H1 (cell line): ENCODE data around the gene BPIFB2. TPM values are rescaled to one million over a fixed set of nuclear protein-coding genes. Genes with fewer than 3 reads are reported as not detected.

Experiments
- CTCF ChIA-PET: fragments of 300-600 bp; sonication (Branson Sonifier 250); formaldehyde crosslinking; loops from one replicate; lab custom pipeline; 2021; ENCODE audit not compliant: partially characterized antibody; lab: Charles Lee
- POLR2A ChIA-PET: fragments of 300-600 bp; sonication (Branson Sonifier 250); formaldehyde crosslinking; loops from one replicate; lab custom pipeline; 2021; ENCODE audit warnings: inconsistent platforms; ENCODE audit not compliant: partially characterized antibody; lab: Charles Lee
- DNase-seq, 2 experiments: peaks; one replicate each; pipeline versions ENCODE4 v3.0.0 to v3.0.0-alpha.2; 2010 to 2022; ENCODE audit warnings: low spot score in 2 of 2, low read depth in 1 of 2, mixed read lengths in 1 of 2
- FAIRE-seq: peaks from 2 replicates; lab custom pipeline; 2011; peaks lifted over from hg19 to GRCh38; lab: Jason Lieb, UNC
- H2AFZ ChIP-seq: 2 replicates; pipeline ENCODE4 v1.8.1; 2012; ENCODE audit warnings: low read length, inconsistent platforms
- H2AK5ac ChIP-seq: 2 replicates; pipeline ENCODE4 v1.6.1; 2013; ENCODE audit warnings: low read depth, low read length
- H2BK120ac ChIP-seq: replicated peaks from 2 replicates; pipeline ENCODE3; 2013; ENCODE audit warnings: low read depth, low read length, inconsistent platforms
- H2BK12ac ChIP-seq: 2 replicates; pipeline ENCODE4 v1.6.1; 2013; ENCODE audit warnings: low read depth, low read length
- H2BK15ac ChIP-seq: 2 replicates; pipeline ENCODE4 v1.6.1; 2013; ENCODE audit warnings: low read length
- H2BK20ac ChIP-seq: 2 replicates; pipeline ENCODE4 v1.6.1; 2013; ENCODE audit warnings: low read length
- H2BK5ac ChIP-seq: 2 replicates; pipeline ENCODE4 v1.6.1; 2013; ENCODE audit warnings: low read depth, low read length
- H3K14ac ChIP-seq: 2 replicates; pipeline ENCODE4 v1.6.1; 2013; ENCODE audit warnings: inconsistent platforms; ENCODE audit not compliant: insufficient read length
- H3K18ac ChIP-seq: 2 replicates; pipeline ENCODE4 v1.6.1; 2013; ENCODE audit warnings: low read length; ENCODE audit errors: extremely low read depth
- H3K23ac ChIP-seq: 2 replicates; pipeline ENCODE4 v1.6.1; 2013; ENCODE audit warnings: inconsistent platforms; ENCODE audit not compliant: insufficient read length
- H3K23me2 ChIP-seq: 2 replicates; pipeline ENCODE4 v1.6.1; 2013; ENCODE audit warnings: low read depth, low read length
- H3K27ac ChIP-seq: 2 replicates; pipeline ENCODE4 v1.6.1; 2011; ENCODE audit warnings: low read depth, low read length, inconsistent platforms
- H3K27me3 ChIP-seq, 4 experiments: replicated peaks in 1 of 4; 1 replicate in 1 of 4; 2 replicates in 3 of 4; pipeline versions ENCODE4 v1.6.1 to v1.8.1; 2011 to 2013; ENCODE audit warnings: low read length in 3 of 4, mild to moderate bottlenecking in 3 of 4, inconsistent platforms in 2 of 4, mixed read lengths in 2 of 4, moderate library complexity in 1 of 4; ENCODE audit not compliant: control insufficient read depth in 3 of 4, insufficient read depth in 3 of 4; ENCODE audit errors: extremely low read depth in 1 of 4
- H3K36me3 ChIP-seq, 4 experiments: 2 replicates each; pipeline versions ENCODE4 v1.6.1 to v1.8.1; 2011 to 2013; ENCODE audit warnings: mild to moderate bottlenecking in 4 of 4, low read length in 3 of 4, moderate library complexity in 2 of 4, control low read depth in 1 of 4, inconsistent platforms in 1 of 4; ENCODE audit not compliant: insufficient read depth in 4 of 4, control insufficient read depth in 2 of 4
- H3K4ac ChIP-seq: replicated peaks from 2 replicates; pipeline ENCODE3; 2013; ENCODE audit warnings: low read length, low read depth, mixed read lengths, inconsistent platforms; ENCODE audit not compliant: insufficient read length
- H3K4me1 ChIP-seq, 4 experiments: replicated peaks in 1 of 4; 1 replicate in 1 of 4; 2 replicates in 3 of 4; pipeline versions ENCODE4 v1.6.1 to v1.8.1; 2011 to 2013; ENCODE audit warnings: low read length in 3 of 4, inconsistent platforms in 2 of 4, mixed read lengths in 1 of 4; ENCODE audit not compliant: insufficient read depth in 4 of 4, control insufficient read depth in 3 of 4
- H3K4me2 ChIP-seq, 2 experiments: 2 replicates each; pipeline versions ENCODE4 v1.6.1 to v1.8.1; 2011 to 2013; ENCODE audit warnings: low read depth in 2 of 2, low read length in 2 of 2, control low read depth in 1 of 2, inconsistent platforms in 1 of 2, mild to moderate bottlenecking in 1 of 2; ENCODE audit not compliant: insufficient read depth in 1 of 2
- H3K4me3 ChIP-seq, 4 experiments: fragments of 200-600, 300-600 bp in 1 of 4; sonication (generic), shearing (Covaris generic), sonication (Bioruptor Twin) in 1 of 4; 2 replicates each; pipeline versions ENCODE4 v1.5.1 to v1.8.1; 2011 to 2016; ENCODE audit warnings: low read length in 4 of 4, low read depth in 3 of 4, control low read depth in 2 of 4, inconsistent platforms in 2 of 4, mild to moderate bottlenecking in 2 of 4, mixed read lengths in 1 of 4, moderate library complexity in 1 of 4; ENCODE audit not compliant: insufficient read depth in 2 of 4; ENCODE audit errors: extremely low read depth in 1 of 4
- H3K56ac ChIP-seq: replicated peaks from 2 replicates; pipeline ENCODE3; 2013; ENCODE audit warnings: low read depth, mild to moderate bottlenecking, mixed read lengths, low read length, inconsistent platforms; ENCODE audit not compliant: insufficient read length
- H3K79me1 ChIP-seq: 2 replicates; pipeline ENCODE4 v1.6.1; 2013; ENCODE audit warnings: low read depth, low read length, control low read depth
- H3K79me2 ChIP-seq, 2 experiments: 2 replicates each; pipeline versions ENCODE4 v1.6.1 to v1.8.1; 2012 to 2013; ENCODE audit warnings: low read length in 2 of 2, mild to moderate bottlenecking in 2 of 2, inconsistent platforms in 1 of 2; ENCODE audit not compliant: insufficient read depth in 2 of 2, control insufficient read depth in 1 of 2
- H3K9ac ChIP-seq, 4 experiments: replicated peaks in 1 of 4; 1 replicate in 1 of 4; 2 replicates in 3 of 4; pipeline versions ENCODE4 v1.6.1 to v1.8.1; 2011 to 2013; ENCODE audit warnings: low read depth in 3 of 4, low read length in 3 of 4, control low read depth in 2 of 4, mild to moderate bottlenecking in 2 of 4, moderate library complexity in 2 of 4, inconsistent platforms in 1 of 4; ENCODE audit errors: extremely low read depth in 1 of 4
- H3K9me3 ChIP-seq, 2 experiments: 2 replicates each; pipeline versions ENCODE4 v1.6.1 to v1.8.1; 2012 to 2013; ENCODE audit warnings: mild to moderate bottlenecking in 2 of 2, moderate library complexity in 2 of 2, control low read depth in 1 of 2, inconsistent platforms in 1 of 2, low read depth in 1 of 2, low read length in 1 of 2, mixed read lengths in 1 of 2; ENCODE audit not compliant: insufficient read depth in 2 of 2
- H4K20me1 ChIP-seq, 2 experiments: replicated peaks in 1 of 2; 2 replicates each; pipeline versions ENCODE3 to v1.8.1; 2011 to 2013; ENCODE audit warnings: inconsistent platforms in 2 of 2, low read length in 2 of 2, mild to moderate bottlenecking in 1 of 2; ENCODE audit not compliant: insufficient read depth in 2 of 2, control insufficient read depth in 1 of 2
- H4K5ac ChIP-seq: 2 replicates; pipeline ENCODE4 v1.6.1; 2013; ENCODE audit warnings: low read length, low read depth, mixed read lengths, inconsistent platforms; ENCODE audit not compliant: insufficient read length
- H4K8ac ChIP-seq: 2 replicates; pipeline ENCODE4 v1.8.0; 2013; ENCODE audit warnings: mild to moderate bottlenecking, moderate library complexity, low read length, inconsistent platforms; ENCODE audit not compliant: insufficient read depth; ENCODE audit errors: extremely low read depth
- H4K91ac ChIP-seq: replicated peaks from 2 replicates; pipeline ENCODE3; 2013; ENCODE audit warnings: low read length, mixed read lengths, inconsistent platforms; ENCODE audit not compliant: insufficient read length
- ASH2L ChIP-seq: fragments of 200-600, 300-600 bp; sonication (generic); IDR thresholded peaks from one replicate; pipeline ENCODE4 v1.7.1; 2017; ENCODE audit warnings: low read length
- BACH1 ChIP-seq: IDR thresholded peaks from 2 replicates; pipeline ENCODE4 v1.6.1; 2012; ENCODE audit warnings: low read length, improper control_type of control experiment
- CHD2 ChIP-seq: IDR thresholded peaks from 2 replicates; pipeline ENCODE4 v1.6.1; 2012; ENCODE audit warnings: low read length, improper control_type of control experiment
- JUN ChIP-seq: IDR thresholded peaks from 2 replicates; pipeline ENCODE4 v1.6.1; 2011; ENCODE audit warnings: low read depth, mild to moderate bottlenecking, improper control_type of control experiment, low read length
- KDM4A ChIP-seq: IDR thresholded peaks from one replicate; pipeline ENCODE4 v1.7.1; 2012; ENCODE audit warnings: low read depth, mild to moderate bottlenecking, moderate library complexity, low read length, inconsistent platforms; ENCODE audit not compliant: severe bottlenecking
- KDM5A ChIP-seq: fragments of 200-600 bp; IDR thresholded peaks from 2 replicates; pipeline ENCODE4 v1.7.1; 2012; ENCODE audit warnings: mild to moderate bottlenecking, low read length, inconsistent platforms, mixed read lengths
- PHF8 ChIP-seq: fragments of 200-600 bp; sonication (generic); conservative IDR thresholded peaks from 2 replicates; pipeline ENCODE4 v1.7.1; 2012; ENCODE audit warnings: low read depth, mild to moderate bottlenecking, inconsistent platforms, low read length, moderate library complexity
- RFX5 ChIP-seq: IDR thresholded peaks from 2 replicates; pipeline ENCODE4 v1.6.1; 2011; ENCODE audit warnings: low read depth, low read length, improper control_type of control experiment, borderline replicate concordance
- SRF ChIP-seq: IDR thresholded peaks from 2 replicates; pipeline ENCODE4 v1.6.1; 2011; ENCODE audit warnings: mild to moderate bottlenecking, low read depth, low read length, moderate library complexity
- SUZ12 ChIP-seq: fragments of 200-600 bp; sonication (generic); IDR thresholded peaks from 2 replicates; pipeline ENCODE4 v1.6.1; 2012; ENCODE audit warnings: mild to moderate bottlenecking, inconsistent platforms, low read length, moderate library complexity, mixed read lengths
- TBP ChIP-seq: IDR thresholded peaks from 2 replicates; pipeline ENCODE4 v1.6.1; 2011; ENCODE audit warnings: low read depth, low read length, improper control_type of control experiment
- WGBS, 2 experiments: shearing (Covaris generic) in 1 of 2; methylation state at CpG; one replicate each; pipeline versions ENCODE4 v1.1.6 to v1.1.7; 2013 to 2015; ENCODE audit warnings: low lambda C conversion rate in 2 of 2, mixed read lengths in 2 of 2, inconsistent platforms in 1 of 2, low coverage in 1 of 2, missing lambda C conversion rate in 1 of 2; ENCODE audit not compliant: insufficient replicate concordance in 2 of 2, insufficient coverage in 1 of 2, insufficient read length in 1 of 2; ENCODE audit errors: extremely low coverage in 1 of 2, missing lambda C conversion rate in 1 of 2; 5-methylcytosine and 5-hydroxymethylcytosine counted together
- polyA plus RNA-seq, 7 experiments: library from polyadenylated mRNA; depleted of rRNA in 3 of 7; stranded (reverse) in 5 of 7; unstranded in 2 of 7; fragments of >200 nt in 5 of 7; fragments of 200-250 nt in 2 of 7; gene quantifications; 1 replicate in 5 of 7; 2 replicates in 1 of 7; 4 replicates in 1 of 7; pipeline versions ENCODE4 v1.2.1 to v1.2.3, GENCODE V29; 2011 to 2013; ENCODE audit warnings: missing spikeins in 2 of 7, mixed read lengths in 2 of 7
- total RNA-seq: library from RNA; stranded (reverse); fragmentation: NEBNext Ultra II Directional; extraction: Animal tissue kit (Norgen Biotek cat#: 25700); gene quantifications from 2 replicates; pipeline ENCODE4 v1.2.1, GENCODE V29; 2021
- TF ChIP-seq, protein P1 (sequence below): IDR thresholded peaks from 2 replicates; pipeline ENCODE4 v1.6.1; 2012; ENCODE audit warnings: inconsistent platforms
- TF ChIP-seq, protein P2 (sequence below): IDR thresholded peaks from 2 replicates; pipeline ENCODE4 v1.6.1; 2012; ENCODE audit warnings: inconsistent platforms
- TF ChIP-seq, protein P3 (sequence below): IDR thresholded peaks from 2 replicates; pipeline ENCODE4 v1.6.1; 2011; ENCODE audit warnings: low read length, improper control_type of control experiment

BPIFB2 gene
- total and polyA plus RNA-seq, 2 of the 8 experiments (the other 6 are each of a cell fraction or from before 2014, with no cell fraction given) = not detected

DNA sequence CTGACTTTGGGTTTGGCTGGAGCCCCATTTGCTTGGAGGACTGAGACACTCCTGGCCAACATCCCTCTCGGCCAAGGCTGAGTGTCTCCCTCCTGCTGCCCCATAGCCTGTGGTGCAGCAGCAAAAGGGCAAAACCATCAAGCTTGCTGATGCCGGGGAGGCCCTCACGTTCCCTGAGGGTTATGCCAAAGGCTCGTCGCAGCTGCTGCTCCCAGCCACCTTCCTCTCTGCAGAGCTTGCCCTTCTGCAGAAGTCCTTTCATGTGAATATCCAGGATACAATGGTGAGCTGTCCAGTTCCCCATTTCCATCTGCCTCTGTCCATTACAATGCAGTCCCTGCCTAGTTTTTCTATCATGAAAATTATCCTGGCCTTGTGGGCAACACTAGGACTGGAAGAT lies 30.0 kb downstream of the BPIFB2 start:
- Histone ChIP-seq H3K56ac (no peak overlapping the region), H3K23me2 (peaks cover 7% of the 10 kb centered on the region; the same call in 1 of the 2 replicates), H3K4me3 (no peak overlapping the region), H4K20me1 (no peaks in the 10 kb centered on the region), H3K27ac (no peak overlapping the region), H3K23ac (no peak overlapping the region), H3K4ac (no peak overlapping the region), H3K27me3 (peaks cover 0 to 3% (median 0%) of the 10 kb centered on the region in 4 experiments; a peak in 1 of 7 replicates), H3K14ac (no peak overlapping the region), H3K18ac (no peak overlapping the region), H2BK15ac (no peak overlapping the region), H2BK20ac (no peak overlapping the region), H2AK5ac (no peak overlapping the region), H3K9ac (no peak overlapping the region), H2BK12ac (no peak overlapping the region), H2BK120ac (no peak overlapping the region), H2BK5ac (no peak overlapping the region), H4K91ac (no peak overlapping the region), H3K9me3 (no peaks in the 10 kb centered on the region), H3K79me1 (no peaks in the 10 kb centered on the region), H3K4me1 (no peaks in the 10 kb centered on the region), H2AFZ (no peak overlapping the region), H3K79me2 (no peaks in the 10 kb centered on the region), H4K8ac (no peak overlapping the region), H3K4me2 (no peak overlapping the region), H4K5ac (no peak overlapping the region), H3K36me3 (no peaks in the 10 kb centered on the region)
- WGBS, 2 experiments = 84% methylated on average over 5 of the region's 5 CpGs; no CpG with 5 or more reads in 1 of the 2 experiments
- ChIA-PET POLR2A (no interaction called here), CTCF (no interaction called here)
- FAIRE-seq = no peak
- no peak for DNase-seq
- no peak for TF ChIP-seq JUN
- TF ChIP-seq SUZ12 = no peak
- no peak for TF ChIP-seq KDM5A
- no peak for TF ChIP-seq RFX5
- no peak for TF ChIP-seq CHD2
- no peak for TF ChIP-seq ASH2L
- TF ChIP-seq, protein P1, sequence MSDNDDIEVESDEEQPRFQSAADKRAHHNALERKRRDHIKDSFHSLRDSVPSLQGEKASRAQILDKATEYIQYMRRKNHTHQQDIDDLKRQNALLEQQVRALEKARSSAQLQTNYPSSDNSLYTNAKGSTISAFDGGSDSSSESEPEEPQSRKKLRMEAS = no peak
- no peak for TF ChIP-seq BACH1
- TF ChIP-seq, protein P2, sequence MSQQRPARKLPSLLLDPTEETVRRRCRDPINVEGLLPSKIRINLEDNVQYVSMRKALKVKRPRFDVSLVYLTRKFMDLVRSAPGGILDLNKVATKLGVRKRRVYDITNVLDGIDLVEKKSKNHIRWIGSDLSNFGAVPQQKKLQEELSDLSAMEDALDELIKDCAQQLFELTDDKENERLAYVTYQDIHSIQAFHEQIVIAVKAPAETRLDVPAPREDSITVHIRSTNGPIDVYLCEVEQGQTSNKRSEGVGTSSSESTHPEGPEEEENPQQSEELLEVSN = no peak
- TF ChIP-seq, protein P3, sequence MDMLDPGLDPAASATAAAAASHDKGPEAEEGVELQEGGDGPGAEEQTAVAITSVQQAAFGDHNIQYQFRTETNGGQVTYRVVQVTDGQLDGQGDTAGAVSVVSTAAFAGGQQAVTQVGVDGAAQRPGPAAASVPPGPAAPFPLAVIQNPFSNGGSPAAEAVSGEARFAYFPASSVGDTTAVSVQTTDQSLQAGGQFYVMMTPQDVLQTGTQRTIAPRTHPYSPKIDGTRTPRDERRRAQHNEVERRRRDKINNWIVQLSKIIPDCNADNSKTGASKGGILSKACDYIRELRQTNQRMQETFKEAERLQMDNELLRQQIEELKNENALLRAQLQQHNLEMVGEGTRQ = no peak
- no peak for TF ChIP-seq KDM4A
- no peak for TF ChIP-seq TBP
- no peak for TF ChIP-seq SRF
- TF ChIP-seq PHF8 = no peak
